H1 (cell line): ENCODE data around the gene SNX32. TPM values are rescaled to one million over a fixed set of nuclear protein-coding genes. Genes with fewer than 3 reads are reported as not detected.
"Not testable (repeated sequence)": the region's sequence is repeated elsewhere in the genome, so short reads cannot be mapped to it uniquely, and the experiment has no call there.

ENCODE experiments used
- CTCF ChIA-PET: fragments of 300-600 bp; sonication (Branson Sonifier 250); formaldehyde crosslinking; loops from one replicate; lab custom pipeline; 2021; ENCODE audit not compliant: partially characterized antibody; lab: Charles Lee
- POLR2A ChIA-PET: fragments of 300-600 bp; sonication (Branson Sonifier 250); formaldehyde crosslinking; loops from one replicate; lab custom pipeline; 2021; ENCODE audit warnings: inconsistent platforms; ENCODE audit not compliant: partially characterized antibody; lab: Charles Lee
- DNase-seq, 2 experiments: peaks; one replicate each; pipeline versions ENCODE4 v3.0.0 to v3.0.0-alpha.2; 2010 to 2022; ENCODE audit warnings: low spot score in 2 of 2, low read depth in 1 of 2, mixed read lengths in 1 of 2
- FAIRE-seq: peaks from 2 replicates; lab custom pipeline; 2011; peaks lifted over from hg19 to GRCh38; lab: Jason Lieb, UNC
- H2AFZ ChIP-seq: 2 replicates; pipeline ENCODE4 v1.8.1; 2012; ENCODE audit warnings: low read length, inconsistent platforms
- H2AK5ac ChIP-seq: 2 replicates; pipeline ENCODE4 v1.6.1; 2013; ENCODE audit warnings: low read depth, low read length
- H2BK120ac ChIP-seq: replicated peaks from 2 replicates; pipeline ENCODE3; 2013; ENCODE audit warnings: low read depth, low read length, inconsistent platforms
- H2BK12ac ChIP-seq: 2 replicates; pipeline ENCODE4 v1.6.1; 2013; ENCODE audit warnings: low read depth, low read length
- H2BK15ac ChIP-seq: 2 replicates; pipeline ENCODE4 v1.6.1; 2013; ENCODE audit warnings: low read length
- H2BK20ac ChIP-seq: 2 replicates; pipeline ENCODE4 v1.6.1; 2013; ENCODE audit warnings: low read length
- H2BK5ac ChIP-seq: 2 replicates; pipeline ENCODE4 v1.6.1; 2013; ENCODE audit warnings: low read depth, low read length
- H3K14ac ChIP-seq: 2 replicates; pipeline ENCODE4 v1.6.1; 2013; ENCODE audit warnings: inconsistent platforms; ENCODE audit not compliant: insufficient read length
- H3K18ac ChIP-seq: 2 replicates; pipeline ENCODE4 v1.6.1; 2013; ENCODE audit warnings: low read length; ENCODE audit errors: extremely low read depth
- H3K23ac ChIP-seq: 2 replicates; pipeline ENCODE4 v1.6.1; 2013; ENCODE audit warnings: inconsistent platforms; ENCODE audit not compliant: insufficient read length
- H3K23me2 ChIP-seq: 2 replicates; pipeline ENCODE4 v1.6.1; 2013; ENCODE audit warnings: low read depth, low read length
- H3K27ac ChIP-seq: 2 replicates; pipeline ENCODE4 v1.6.1; 2011; ENCODE audit warnings: low read depth, low read length, inconsistent platforms
- H3K27me3 ChIP-seq, 4 experiments: replicated peaks in 1 of 4; 1 replicate in 1 of 4; 2 replicates in 3 of 4; pipeline versions ENCODE4 v1.6.1 to v1.8.1; 2011 to 2013; ENCODE audit warnings: low read length in 3 of 4, mild to moderate bottlenecking in 3 of 4, inconsistent platforms in 2 of 4, mixed read lengths in 2 of 4, moderate library complexity in 1 of 4; ENCODE audit not compliant: control insufficient read depth in 3 of 4, insufficient read depth in 3 of 4; ENCODE audit errors: extremely low read depth in 1 of 4
- H3K36me3 ChIP-seq, 4 experiments: 2 replicates each; pipeline versions ENCODE4 v1.6.1 to v1.8.1; 2011 to 2013; ENCODE audit warnings: mild to moderate bottlenecking in 4 of 4, low read length in 3 of 4, moderate library complexity in 2 of 4, control low read depth in 1 of 4, inconsistent platforms in 1 of 4; ENCODE audit not compliant: insufficient read depth in 4 of 4, control insufficient read depth in 2 of 4
- H3K4ac ChIP-seq: replicated peaks from 2 replicates; pipeline ENCODE3; 2013; ENCODE audit warnings: low read length, low read depth, mixed read lengths, inconsistent platforms; ENCODE audit not compliant: insufficient read length
- H3K4me1 ChIP-seq, 4 experiments: replicated peaks in 1 of 4; 1 replicate in 1 of 4; 2 replicates in 3 of 4; pipeline versions ENCODE4 v1.6.1 to v1.8.1; 2011 to 2013; ENCODE audit warnings: low read length in 3 of 4, inconsistent platforms in 2 of 4, mixed read lengths in 1 of 4; ENCODE audit not compliant: insufficient read depth in 4 of 4, control insufficient read depth in 3 of 4
- H3K4me2 ChIP-seq, 2 experiments: 2 replicates each; pipeline versions ENCODE4 v1.6.1 to v1.8.1; 2011 to 2013; ENCODE audit warnings: low read depth in 2 of 2, low read length in 2 of 2, control low read depth in 1 of 2, inconsistent platforms in 1 of 2, mild to moderate bottlenecking in 1 of 2; ENCODE audit not compliant: insufficient read depth in 1 of 2
- H3K4me3 ChIP-seq, 4 experiments: fragments of 200-600, 300-600 bp in 1 of 4; sonication (generic), shearing (Covaris generic), sonication (Bioruptor Twin) in 1 of 4; 2 replicates each; pipeline versions ENCODE4 v1.5.1 to v1.8.1; 2011 to 2016; ENCODE audit warnings: low read length in 4 of 4, low read depth in 3 of 4, control low read depth in 2 of 4, inconsistent platforms in 2 of 4, mild to moderate bottlenecking in 2 of 4, mixed read lengths in 1 of 4, moderate library complexity in 1 of 4; ENCODE audit not compliant: insufficient read depth in 2 of 4; ENCODE audit errors: extremely low read depth in 1 of 4
- H3K56ac ChIP-seq: replicated peaks from 2 replicates; pipeline ENCODE3; 2013; ENCODE audit warnings: low read depth, mild to moderate bottlenecking, mixed read lengths, low read length, inconsistent platforms; ENCODE audit not compliant: insufficient read length
- H3K79me1 ChIP-seq: 2 replicates; pipeline ENCODE4 v1.6.1; 2013; ENCODE audit warnings: low read depth, low read length, control low read depth
- H3K79me2 ChIP-seq, 2 experiments: 2 replicates each; pipeline versions ENCODE4 v1.6.1 to v1.8.1; 2012 to 2013; ENCODE audit warnings: low read length in 2 of 2, mild to moderate bottlenecking in 2 of 2, inconsistent platforms in 1 of 2; ENCODE audit not compliant: insufficient read depth in 2 of 2, control insufficient read depth in 1 of 2
- H3K9ac ChIP-seq, 4 experiments: replicated peaks in 1 of 4; 1 replicate in 1 of 4; 2 replicates in 3 of 4; pipeline versions ENCODE4 v1.6.1 to v1.8.1; 2011 to 2013; ENCODE audit warnings: low read depth in 3 of 4, low read length in 3 of 4, control low read depth in 2 of 4, mild to moderate bottlenecking in 2 of 4, moderate library complexity in 2 of 4, inconsistent platforms in 1 of 4; ENCODE audit errors: extremely low read depth in 1 of 4
- H3K9me3 ChIP-seq, 2 experiments: 2 replicates each; pipeline versions ENCODE4 v1.6.1 to v1.8.1; 2012 to 2013; ENCODE audit warnings: mild to moderate bottlenecking in 2 of 2, moderate library complexity in 2 of 2, control low read depth in 1 of 2, inconsistent platforms in 1 of 2, low read depth in 1 of 2, low read length in 1 of 2, mixed read lengths in 1 of 2; ENCODE audit not compliant: insufficient read depth in 2 of 2
- H4K20me1 ChIP-seq, 2 experiments: replicated peaks in 1 of 2; 2 replicates each; pipeline versions ENCODE3 to v1.8.1; 2011 to 2013; ENCODE audit warnings: inconsistent platforms in 2 of 2, low read length in 2 of 2, mild to moderate bottlenecking in 1 of 2; ENCODE audit not compliant: insufficient read depth in 2 of 2, control insufficient read depth in 1 of 2
- H4K5ac ChIP-seq: 2 replicates; pipeline ENCODE4 v1.6.1; 2013; ENCODE audit warnings: low read length, low read depth, mixed read lengths, inconsistent platforms; ENCODE audit not compliant: insufficient read length
- H4K8ac ChIP-seq: 2 replicates; pipeline ENCODE4 v1.8.0; 2013; ENCODE audit warnings: mild to moderate bottlenecking, moderate library complexity, low read length, inconsistent platforms; ENCODE audit not compliant: insufficient read depth; ENCODE audit errors: extremely low read depth
- H4K91ac ChIP-seq: replicated peaks from 2 replicates; pipeline ENCODE3; 2013; ENCODE audit warnings: low read length, mixed read lengths, inconsistent platforms; ENCODE audit not compliant: insufficient read length
- WGBS, 2 experiments: shearing (Covaris generic) in 1 of 2; methylation state at CpG; one replicate each; pipeline versions ENCODE4 v1.1.6 to v1.1.7; 2013 to 2015; ENCODE audit warnings: low lambda C conversion rate in 2 of 2, mixed read lengths in 2 of 2, inconsistent platforms in 1 of 2, low coverage in 1 of 2, missing lambda C conversion rate in 1 of 2; ENCODE audit not compliant: insufficient replicate concordance in 2 of 2, insufficient coverage in 1 of 2, insufficient read length in 1 of 2; ENCODE audit errors: extremely low coverage in 1 of 2, missing lambda C conversion rate in 1 of 2; 5-methylcytosine and 5-hydroxymethylcytosine counted together
- polyA plus RNA-seq, 7 experiments: library from polyadenylated mRNA; depleted of rRNA in 3 of 7; stranded (reverse) in 5 of 7; unstranded in 2 of 7; fragments of >200 nt in 5 of 7; fragments of 200-250 nt in 2 of 7; gene quantifications; 1 replicate in 5 of 7; 2 replicates in 1 of 7; 4 replicates in 1 of 7; pipeline versions ENCODE4 v1.2.1 to v1.2.3, GENCODE V29; 2011 to 2013; ENCODE audit warnings: missing spikeins in 2 of 7, mixed read lengths in 2 of 7
- total RNA-seq: library from RNA; stranded (reverse); fragmentation: NEBNext Ultra II Directional; extraction: Animal tissue kit (Norgen Biotek cat#: 25700); gene quantifications from 2 replicates; pipeline ENCODE4 v1.2.1, GENCODE V29; 2021

The SNX32 gene
- total and polyA plus RNA-seq, 2 of the 8 experiments (the other 6 are each of a cell fraction or from before 2014, with no cell fraction given) = 0.76 to 2.2 TPM

DNA sequence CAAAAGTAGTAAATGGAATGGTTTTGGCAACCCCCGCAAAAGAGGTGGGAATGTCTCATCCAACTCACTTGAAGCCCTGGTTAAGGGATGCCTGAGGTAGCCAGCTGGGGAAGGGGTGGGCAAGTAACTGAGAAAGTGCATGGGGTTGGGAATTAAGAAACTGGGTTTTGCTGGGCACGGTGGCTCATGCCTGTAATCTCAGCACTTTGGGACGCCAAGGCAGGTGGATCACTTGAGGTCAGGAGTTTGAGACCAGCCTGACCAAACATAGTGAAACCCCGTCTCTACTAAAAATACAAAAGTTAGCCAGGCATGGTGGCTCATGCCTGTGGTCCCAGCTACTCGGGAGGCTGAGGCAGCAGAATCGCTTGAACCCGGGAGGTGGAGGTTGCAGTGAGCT, 14.9 kb downstream of the SNX32 start:
- H3K56ac ChIP-seq, H4K8ac ChIP-seq, H3K9ac ChIP-seq, H3K4ac ChIP-seq, H3K79me1 ChIP-seq, H3K23me2 ChIP-seq, H3K23ac ChIP-seq, H2AK5ac ChIP-seq, H4K20me1 ChIP-seq, H2BK5ac ChIP-seq, H3K27me3 ChIP-seq, H2BK20ac ChIP-seq, H3K27ac ChIP-seq, H3K36me3 ChIP-seq, H3K4me3 ChIP-seq, H2BK120ac ChIP-seq, FAIRE-seq, H2BK12ac ChIP-seq, H3K4me1 ChIP-seq, DNase-seq, H2BK15ac ChIP-seq, H4K91ac ChIP-seq, H3K79me2 ChIP-seq, H4K5ac ChIP-seq, H3K18ac ChIP-seq, H3K9me3 ChIP-seq, H3K14ac ChIP-seq, H3K4me2 ChIP-seq, H2AFZ ChIP-seq: not testable (repeated sequence)
- 72% methylated on average over 7 of the region's 7 CpGs; no CpG with 5 or more reads in 1 of the 2 experiments for WGBS, 2 experiments
- ChIA-PET POLR2A (interaction anchor here (1.3 to 38.3 kb wide), 6 partner anchors 10 to 185 kb away, joined by 3 to 1071 read pairs (median 6); partner anchors contain the start of genes CCDC85B, CFL1, CTSW and EFEMP2), CTCF (interaction anchor here (0.6 to 15.2 kb wide), 10 partner anchors 9 to 140 kb away, joined by 3 to 283 read pairs (median 10); partner anchors contain the start of genes CCDC85B, CFL1, CTSW and EFEMP2)
